H1 (cell line): Measurements from ENCODE around the gene PCDH9. TPM values are rescaled to one million over a fixed set of nuclear protein-coding genes. Genes with fewer than 3 reads are reported as not detected.

Experiments
- CTCF ChIA-PET: fragments of 300-600 bp; sonication (Branson Sonifier 250); formaldehyde crosslinking; loops from one replicate; lab custom pipeline; 2021; ENCODE audit not compliant: partially characterized antibody; lab: Charles Lee
- POLR2A ChIA-PET: fragments of 300-600 bp; sonication (Branson Sonifier 250); formaldehyde crosslinking; loops from one replicate; lab custom pipeline; 2021; ENCODE audit warnings: inconsistent platforms; ENCODE audit not compliant: partially characterized antibody; lab: Charles Lee
- DNase-seq, 2 experiments: peaks; one replicate each; pipeline versions ENCODE4 v3.0.0 to v3.0.0-alpha.2; 2010 to 2022; ENCODE audit warnings: low spot score in 2 of 2, low read depth in 1 of 2, mixed read lengths in 1 of 2
- FAIRE-seq: peaks from 2 replicates; lab custom pipeline; 2011; peaks lifted over from hg19 to GRCh38; lab: Jason Lieb, UNC
- H2AFZ ChIP-seq: 2 replicates; pipeline ENCODE4 v1.8.1; 2012; ENCODE audit warnings: low read length, inconsistent platforms
- H2AK5ac ChIP-seq: 2 replicates; pipeline ENCODE4 v1.6.1; 2013; ENCODE audit warnings: low read depth, low read length
- H2BK120ac ChIP-seq: replicated peaks from 2 replicates; pipeline ENCODE3; 2013; ENCODE audit warnings: low read depth, low read length, inconsistent platforms
- H2BK12ac ChIP-seq: 2 replicates; pipeline ENCODE4 v1.6.1; 2013; ENCODE audit warnings: low read depth, low read length
- H2BK15ac ChIP-seq: 2 replicates; pipeline ENCODE4 v1.6.1; 2013; ENCODE audit warnings: low read length
- H2BK20ac ChIP-seq: 2 replicates; pipeline ENCODE4 v1.6.1; 2013; ENCODE audit warnings: low read length
- H2BK5ac ChIP-seq: 2 replicates; pipeline ENCODE4 v1.6.1; 2013; ENCODE audit warnings: low read depth, low read length
- H3K14ac ChIP-seq: 2 replicates; pipeline ENCODE4 v1.6.1; 2013; ENCODE audit warnings: inconsistent platforms; ENCODE audit not compliant: insufficient read length
- H3K18ac ChIP-seq: 2 replicates; pipeline ENCODE4 v1.6.1; 2013; ENCODE audit warnings: low read length; ENCODE audit errors: extremely low read depth
- H3K23ac ChIP-seq: 2 replicates; pipeline ENCODE4 v1.6.1; 2013; ENCODE audit warnings: inconsistent platforms; ENCODE audit not compliant: insufficient read length
- H3K23me2 ChIP-seq: 2 replicates; pipeline ENCODE4 v1.6.1; 2013; ENCODE audit warnings: low read depth, low read length
- H3K27ac ChIP-seq: 2 replicates; pipeline ENCODE4 v1.6.1; 2011; ENCODE audit warnings: low read depth, low read length, inconsistent platforms
- H3K27me3 ChIP-seq, 4 experiments: replicated peaks in 1 of 4; 1 replicate in 1 of 4; 2 replicates in 3 of 4; pipeline versions ENCODE4 v1.6.1 to v1.8.1; 2011 to 2013; ENCODE audit warnings: low read length in 3 of 4, mild to moderate bottlenecking in 3 of 4, inconsistent platforms in 2 of 4, mixed read lengths in 2 of 4, moderate library complexity in 1 of 4; ENCODE audit not compliant: control insufficient read depth in 3 of 4, insufficient read depth in 3 of 4; ENCODE audit errors: extremely low read depth in 1 of 4
- H3K36me3 ChIP-seq, 4 experiments: 2 replicates each; pipeline versions ENCODE4 v1.6.1 to v1.8.1; 2011 to 2013; ENCODE audit warnings: mild to moderate bottlenecking in 4 of 4, low read length in 3 of 4, moderate library complexity in 2 of 4, control low read depth in 1 of 4, inconsistent platforms in 1 of 4; ENCODE audit not compliant: insufficient read depth in 4 of 4, control insufficient read depth in 2 of 4
- H3K4ac ChIP-seq: replicated peaks from 2 replicates; pipeline ENCODE3; 2013; ENCODE audit warnings: low read length, low read depth, mixed read lengths, inconsistent platforms; ENCODE audit not compliant: insufficient read length
- H3K4me1 ChIP-seq, 4 experiments: replicated peaks in 1 of 4; 1 replicate in 1 of 4; 2 replicates in 3 of 4; pipeline versions ENCODE4 v1.6.1 to v1.8.1; 2011 to 2013; ENCODE audit warnings: low read length in 3 of 4, inconsistent platforms in 2 of 4, mixed read lengths in 1 of 4; ENCODE audit not compliant: insufficient read depth in 4 of 4, control insufficient read depth in 3 of 4
- H3K4me2 ChIP-seq, 2 experiments: 2 replicates each; pipeline versions ENCODE4 v1.6.1 to v1.8.1; 2011 to 2013; ENCODE audit warnings: low read depth in 2 of 2, low read length in 2 of 2, control low read depth in 1 of 2, inconsistent platforms in 1 of 2, mild to moderate bottlenecking in 1 of 2; ENCODE audit not compliant: insufficient read depth in 1 of 2
- H3K4me3 ChIP-seq, 4 experiments: fragments of 200-600, 300-600 bp in 1 of 4; sonication (generic), shearing (Covaris generic), sonication (Bioruptor Twin) in 1 of 4; 2 replicates each; pipeline versions ENCODE4 v1.5.1 to v1.8.1; 2011 to 2016; ENCODE audit warnings: low read length in 4 of 4, low read depth in 3 of 4, control low read depth in 2 of 4, inconsistent platforms in 2 of 4, mild to moderate bottlenecking in 2 of 4, mixed read lengths in 1 of 4, moderate library complexity in 1 of 4; ENCODE audit not compliant: insufficient read depth in 2 of 4; ENCODE audit errors: extremely low read depth in 1 of 4
- H3K56ac ChIP-seq: replicated peaks from 2 replicates; pipeline ENCODE3; 2013; ENCODE audit warnings: low read depth, mild to moderate bottlenecking, mixed read lengths, low read length, inconsistent platforms; ENCODE audit not compliant: insufficient read length
- H3K79me1 ChIP-seq: 2 replicates; pipeline ENCODE4 v1.6.1; 2013; ENCODE audit warnings: low read depth, low read length, control low read depth
- H3K79me2 ChIP-seq, 2 experiments: 2 replicates each; pipeline versions ENCODE4 v1.6.1 to v1.8.1; 2012 to 2013; ENCODE audit warnings: low read length in 2 of 2, mild to moderate bottlenecking in 2 of 2, inconsistent platforms in 1 of 2; ENCODE audit not compliant: insufficient read depth in 2 of 2, control insufficient read depth in 1 of 2
- H3K9ac ChIP-seq, 4 experiments: replicated peaks in 1 of 4; 1 replicate in 1 of 4; 2 replicates in 3 of 4; pipeline versions ENCODE4 v1.6.1 to v1.8.1; 2011 to 2013; ENCODE audit warnings: low read depth in 3 of 4, low read length in 3 of 4, control low read depth in 2 of 4, mild to moderate bottlenecking in 2 of 4, moderate library complexity in 2 of 4, inconsistent platforms in 1 of 4; ENCODE audit errors: extremely low read depth in 1 of 4
- H3K9me3 ChIP-seq, 2 experiments: 2 replicates each; pipeline versions ENCODE4 v1.6.1 to v1.8.1; 2012 to 2013; ENCODE audit warnings: mild to moderate bottlenecking in 2 of 2, moderate library complexity in 2 of 2, control low read depth in 1 of 2, inconsistent platforms in 1 of 2, low read depth in 1 of 2, low read length in 1 of 2, mixed read lengths in 1 of 2; ENCODE audit not compliant: insufficient read depth in 2 of 2
- H4K20me1 ChIP-seq, 2 experiments: replicated peaks in 1 of 2; 2 replicates each; pipeline versions ENCODE3 to v1.8.1; 2011 to 2013; ENCODE audit warnings: inconsistent platforms in 2 of 2, low read length in 2 of 2, mild to moderate bottlenecking in 1 of 2; ENCODE audit not compliant: insufficient read depth in 2 of 2, control insufficient read depth in 1 of 2
- H4K5ac ChIP-seq: 2 replicates; pipeline ENCODE4 v1.6.1; 2013; ENCODE audit warnings: low read length, low read depth, mixed read lengths, inconsistent platforms; ENCODE audit not compliant: insufficient read length
- H4K8ac ChIP-seq: 2 replicates; pipeline ENCODE4 v1.8.0; 2013; ENCODE audit warnings: mild to moderate bottlenecking, moderate library complexity, low read length, inconsistent platforms; ENCODE audit not compliant: insufficient read depth; ENCODE audit errors: extremely low read depth
- H4K91ac ChIP-seq: replicated peaks from 2 replicates; pipeline ENCODE3; 2013; ENCODE audit warnings: low read length, mixed read lengths, inconsistent platforms; ENCODE audit not compliant: insufficient read length
- CHD2 ChIP-seq: IDR thresholded peaks from 2 replicates; pipeline ENCODE4 v1.6.1; 2012; ENCODE audit warnings: low read length, improper control_type of control experiment
- CREB1 ChIP-seq: IDR thresholded peaks from 2 replicates; pipeline ENCODE4 v1.6.1; 2012; ENCODE audit warnings: inconsistent platforms
- KDM5A ChIP-seq: fragments of 200-600 bp; IDR thresholded peaks from 2 replicates; pipeline ENCODE4 v1.7.1; 2012; ENCODE audit warnings: mild to moderate bottlenecking, low read length, inconsistent platforms, mixed read lengths
- RNF2 ChIP-seq: fragments of 200-900, 300-1000 bp; sonication (generic); IDR thresholded peaks from 2 replicates; pipeline ENCODE4 v1.7.1; 2016; ENCODE audit warnings: borderline replicate concordance, low read depth, mild to moderate bottlenecking, antibody characterized with exemption, low read length; ENCODE audit not compliant: poor library complexity, severe bottlenecking; ENCODE audit errors: missing control alignments
- SIX5 ChIP-seq: IDR thresholded peaks from 2 replicates; pipeline ENCODE4 v1.6.1; 2011; ENCODE audit warnings: mild to moderate bottlenecking, low read depth, low read length
- WGBS, 2 experiments: shearing (Covaris generic) in 1 of 2; methylation state at CpG; one replicate each; pipeline versions ENCODE4 v1.1.6 to v1.1.7; 2013 to 2015; ENCODE audit warnings: low lambda C conversion rate in 2 of 2, mixed read lengths in 2 of 2, inconsistent platforms in 1 of 2, low coverage in 1 of 2, missing lambda C conversion rate in 1 of 2; ENCODE audit not compliant: insufficient replicate concordance in 2 of 2, insufficient coverage in 1 of 2, insufficient read length in 1 of 2; ENCODE audit errors: extremely low coverage in 1 of 2, missing lambda C conversion rate in 1 of 2; 5-methylcytosine and 5-hydroxymethylcytosine counted together
- polyA plus RNA-seq, 7 experiments: library from polyadenylated mRNA; depleted of rRNA in 3 of 7; stranded (reverse) in 5 of 7; unstranded in 2 of 7; fragments of >200 nt in 5 of 7; fragments of 200-250 nt in 2 of 7; gene quantifications; 1 replicate in 5 of 7; 2 replicates in 1 of 7; 4 replicates in 1 of 7; pipeline versions ENCODE4 v1.2.1 to v1.2.3, GENCODE V29; 2011 to 2013; ENCODE audit warnings: missing spikeins in 2 of 7, mixed read lengths in 2 of 7
- total RNA-seq: library from RNA; stranded (reverse); fragmentation: NEBNext Ultra II Directional; extraction: Animal tissue kit (Norgen Biotek cat#: 25700); gene quantifications from 2 replicates; pipeline ENCODE4 v1.2.1, GENCODE V29; 2021
- TF ChIP-seq, protein P1 (sequence below): IDR thresholded peaks from 2 replicates; pipeline ENCODE4 v1.6.1; 2011; ENCODE audit warnings: low read depth, mild to moderate bottlenecking, low read length; ENCODE audit not compliant: insufficient read depth

The PCDH9 gene
- total and polyA plus RNA-seq, 2 of the 8 experiments (the other 6 are each of a cell fraction or from before 2014, with no cell fraction given): 0.12 to 0.60 TPM

DNA sequence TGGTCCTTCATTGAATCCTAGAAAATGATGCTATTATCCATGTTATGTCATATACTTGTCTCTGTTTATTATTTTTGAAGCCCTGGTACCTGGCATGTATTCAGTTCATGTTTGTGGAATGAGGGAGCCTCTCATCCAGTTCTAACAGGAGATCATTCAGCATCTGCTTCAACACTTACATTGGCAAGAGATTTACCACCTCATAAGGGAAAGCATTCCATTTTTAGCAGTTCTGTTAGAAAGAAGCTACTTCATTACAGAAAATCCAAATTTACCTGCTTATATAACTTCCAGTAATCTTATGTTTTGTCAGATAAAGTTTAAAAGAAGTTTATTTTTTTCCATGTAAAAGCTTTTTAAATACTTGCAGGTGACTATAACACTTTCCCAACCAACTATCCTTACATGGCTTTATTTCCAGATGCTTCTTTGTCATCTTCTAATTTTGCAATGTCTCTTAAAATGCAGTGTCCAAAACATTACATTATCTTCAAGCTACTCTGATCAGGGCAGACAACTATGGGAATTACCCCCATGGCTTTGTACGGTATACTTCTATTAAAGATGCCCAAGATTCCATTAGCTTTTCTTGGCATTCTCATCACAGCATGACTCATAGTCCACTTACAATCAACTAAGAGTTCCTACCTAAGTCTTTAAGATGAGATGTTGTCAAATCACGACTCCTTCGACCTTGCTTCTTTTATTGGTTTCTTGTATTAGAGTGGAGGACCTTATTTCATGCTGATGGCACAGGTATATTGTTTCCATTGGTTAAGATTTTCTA is 262.1 kb downstream of the PCDH9 start:
- H3K9me3 ChIP-seq: no peaks in the 10 kb centered on the region
- no peak overlapping the region for H2AFZ ChIP-seq
- H2BK12ac ChIP-seq: no peak overlapping the region
- no peak overlapping the region for H3K4me2 ChIP-seq
- H2BK20ac ChIP-seq: no peak overlapping the region
- TF ChIP-seq RNF2 (no peak), KDM5A (no peak), CREB1 (no peak), CHD2 (no peak), SIX5 (no peak)
- TF ChIP-seq, protein P1, sequence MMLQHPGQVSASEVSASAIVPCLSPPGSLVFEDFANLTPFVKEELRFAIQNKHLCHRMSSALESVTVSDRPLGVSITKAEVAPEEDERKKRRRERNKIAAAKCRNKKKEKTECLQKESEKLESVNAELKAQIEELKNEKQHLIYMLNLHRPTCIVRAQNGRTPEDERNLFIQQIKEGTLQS: no peak
- TF ChIP-seq, all 59 proteins: peak for 0
- ChIA-PET CTCF (interaction anchor here (0.7 kb wide), 1 partner anchor 26 kb away, joined by 3 read pairs; no protein-coding TSS in a partner anchor), POLR2A (no interaction called here)
- H4K8ac ChIP-seq: no peak overlapping the region
- no peak overlapping the region for H3K14ac ChIP-seq
- H3K79me2 ChIP-seq: no peaks in the 10 kb centered on the region
- no peak overlapping the region for H3K56ac ChIP-seq
- H3K79me1 ChIP-seq: no peaks in the 10 kb centered on the region
- no peak overlapping the region for H4K91ac ChIP-seq
- no peaks in the 10 kb centered on the region for H3K36me3 ChIP-seq
- DNase-seq (no peak), FAIRE-seq (no peak)
- no peaks in the 10 kb centered on the region for H3K27me3 ChIP-seq
- no peak overlapping the region for H4K5ac ChIP-seq
- no peak overlapping the region for H2BK15ac ChIP-seq
- no peaks in the 10 kb centered on the region for H3K23me2 ChIP-seq
- H3K23ac ChIP-seq: no peak overlapping the region
- no peaks in the 10 kb centered on the region for H3K4me1 ChIP-seq
- no peak overlapping the region for H3K4ac ChIP-seq
- no peaks in the 10 kb centered on the region for H4K20me1 ChIP-seq
- H3K27ac ChIP-seq: no peak overlapping the region
- no peak overlapping the region for H3K18ac ChIP-seq
- no peak overlapping the region for H2AK5ac ChIP-seq
- H3K4me3 ChIP-seq: no peak overlapping the region
- WGBS, 2 experiments: 88% methylated on average over 3 of the region's 3 CpGs; no CpG with 5 or more reads in 1 of the 2 experiments
- no peak overlapping the region for H2BK120ac ChIP-seq
- H2BK5ac ChIP-seq: no peak overlapping the region
- H3K9ac ChIP-seq: no peak overlapping the region
